Peyer's patch (tissue), 4 donors: Measurements from ENCODE around the gene RAB3A. TPM values are rescaled to one million over a fixed set of nuclear protein-coding genes. Genes with fewer than 3 reads are reported as not detected.

Experiments
- DNase-seq, 3 donors: peaks; one replicate each; pipeline ENCODE4 v3.0.0-alpha.2; 2017 to 2019
- H3K27ac ChIP-seq, 4 donors: fragments of 200-600 bp; sonication (generic); one replicate each; pipeline ENCODE4 v1.5.1; 2016 to 2019
- H3K27me3 ChIP-seq, 2 donors: fragments of 200-600 bp; sonication (generic); one replicate each; pipeline ENCODE4 v1.5.1; 2019
- H3K36me3 ChIP-seq, 3 donors: fragments of 200-600 bp; sonication (generic); one replicate each; pipeline ENCODE4 v1.5.1; 2016 to 2019
- H3K4me1 ChIP-seq, 4 donors: fragments of 200-600 bp; sonication (generic); one replicate each; pipeline ENCODE4 v1.5.1; 2016 to 2019
- H3K4me3 ChIP-seq, 4 donors: fragments of 200-600 bp; sonication (generic); 1 replicate in 3 of 4; 2 replicates in 1 of 4; pipeline ENCODE4 v1.5.1; 2016 to 2019; ENCODE audit warnings: mild to moderate bottlenecking in 1 of 4
- H3K9me3 ChIP-seq, 4 donors: fragments of 200-600 bp; sonication (generic); one replicate each; pipeline ENCODE4 v1.5.1; 2016 to 2019; ENCODE audit warnings: mild to moderate bottlenecking in 1 of 4
- CTCF ChIP-seq, 6 experiments: fragments of 450-650 bp in 4 of 6; fragments of 200-600 bp in 2 of 6; sonication (generic) in 1 of 6; IDR thresholded peaks; one replicate each; pipeline ENCODE4 v1.5.1; 2017 to 2019; ENCODE audit warnings: antibody characterized with exemption in 6 of 6, mild to moderate bottlenecking in 3 of 6, moderate library complexity in 1 of 6
- POLR2A ChIP-seq, 2 donors: fragments of 450-650 bp; IDR thresholded peaks; one replicate each; pipeline ENCODE4 v1.5.1; 2017; ENCODE audit warnings: antibody characterized with exemption in 2 of 2, mild to moderate bottlenecking in 2 of 2, moderate library complexity in 2 of 2
- total RNA-seq, 4 donors: library from RNA; depleted of rRNA; stranded (reverse); fragments of >200 nt; gene quantifications; one replicate each; pipeline ENCODE4 v1.1.0, GENCODE V29; 2016

The RAB3A gene
- total RNA-seq, 4 donors from 2014 or later, result 6.1 to 9.5 (median 8.3) TPM; not detected in 1

DNA sequence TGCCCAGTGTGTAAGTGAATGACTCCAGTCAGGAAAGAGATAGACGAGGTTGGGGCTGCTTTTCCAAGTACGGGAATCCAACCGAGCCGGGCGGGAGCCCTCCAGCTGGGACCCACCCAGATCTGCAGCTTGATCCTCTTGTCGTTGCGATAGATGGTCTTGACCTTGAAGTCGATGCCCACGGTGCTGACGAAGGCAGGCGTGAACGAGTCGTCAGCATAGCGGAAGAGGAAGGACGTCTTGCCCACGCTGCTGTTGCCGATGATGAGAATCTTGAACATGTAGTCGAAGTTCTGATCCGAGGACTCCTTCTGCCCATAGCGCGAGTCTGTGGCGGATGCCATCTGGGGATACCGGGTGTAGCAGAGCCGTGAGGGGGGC lies 1.5 kb downstream of the RAB3A start:
- Histone ChIP-seq H3K27ac (no peak overlapping the region), H3K4me1 (peaks cover 0 to 26% (median 9%) of the 10 kb centered on the region in 4 donors), H3K27me3 (no peaks in the 10 kb centered on the region), H3K9me3 (no peaks in the 10 kb centered on the region), H3K4me3 (no peak overlapping the region), H3K36me3 (peaks cover 0 to 18% (median 0%) of the 10 kb centered on the region in 3 donors)
- TF ChIP-seq POLR2A (IDR thresholded peaks at IDR 0.05), result no peak
- no peak for TF ChIP-seq CTCF (IDR thresholded peaks at IDR 0.05)
- DNase-seq, result peak in 1 of 3 donors; percentile 44

GRCh38 chr19:18198374-18198773 lies 5.5 kb downstream of the RAB3A start:
- no peaks in the 10 kb centered on the region for H3K27me3 ChIP-seq
- no peak for DNase-seq
- peaks cover 0 to 28% (median 19%) of the 10 kb centered on the region in 4 donors for H3K4me1 ChIP-seq
- H3K27ac ChIP-seq, result no peak overlapping the region
- peaks cover 0 to 33% (median 0%) of the 10 kb centered on the region in 3 donors for H3K36me3 ChIP-seq
- H3K4me3 ChIP-seq, result no peak overlapping the region
- TF ChIP-seq CTCF (IDR thresholded peaks at IDR 0.05), result no peak
- no peak for TF ChIP-seq POLR2A (IDR thresholded peaks at IDR 0.05)
- H3K9me3 ChIP-seq, result peaks cover 0 to 4% (median 0%) of the 10 kb centered on the region in 4 donors

DNA sequence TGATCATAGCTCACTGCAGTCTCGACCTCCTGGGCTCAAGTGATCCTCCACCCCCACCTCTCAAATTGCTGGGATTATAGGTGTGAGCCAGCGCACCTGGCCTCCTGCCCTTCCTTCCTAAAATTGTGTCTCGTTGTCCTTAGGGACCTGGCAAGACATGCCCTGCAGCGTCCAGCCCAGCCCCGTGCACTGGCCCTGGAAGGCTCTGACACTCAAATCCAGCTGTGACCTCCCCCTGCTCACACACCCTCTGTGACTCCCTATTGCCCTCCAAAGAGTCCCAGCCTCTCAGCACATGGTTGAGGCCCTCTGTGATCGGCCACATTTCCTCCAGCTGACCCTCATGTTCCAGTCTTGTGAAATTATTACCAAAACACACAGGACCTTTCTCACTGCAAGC lies 5.9 kb downstream of the RAB3A start:
- TF ChIP-seq CTCF (IDR thresholded peaks at IDR 0.05) (no peak), POLR2A (IDR thresholded peaks at IDR 0.05) (no peak)
- peaks cover 0 to 4% (median 0%) of the 10 kb centered on the region in 4 donors for H3K9me3 ChIP-seq
- peaks cover 0 to 24% (median 15%) of the 10 kb centered on the region in 4 donors for H3K4me1 ChIP-seq
- no peaks in the 10 kb centered on the region for H3K27me3 ChIP-seq
- peaks cover 0 to 33% (median 0%) of the 10 kb centered on the region in 3 donors for H3K36me3 ChIP-seq
- DNase-seq, result no peak
- H3K4me3 ChIP-seq, result no peak overlapping the region
- no peak overlapping the region for H3K27ac ChIP-seq

- DNase-seq, result no peak
- Histone ChIP-seq H3K27me3 (no peaks in the 10 kb centered on the region), H3K27ac (no peak overlapping the region), H3K36me3 (peaks cover 0 to 33% (median 0%) of the 10 kb centered on the region in 3 donors), H3K4me1 (peaks cover 0 to 18% (median 12%) of the 10 kb centered on the region in 4 donors), H3K4me3 (no peak overlapping the region), H3K9me3 (peaks cover 0 to 4% (median 0%) of the 10 kb centered on the region in 4 donors)
- TF ChIP-seq POLR2A (IDR thresholded peaks at IDR 0.05), result no peak
- TF ChIP-seq CTCF (IDR thresholded peaks at IDR 0.05), result no peak
Measured at GRCh38 chr19:18197306-18197705, 6.5 kb downstream of the RAB3A start.

GRCh38 chr19:18196511-18196845 lies 7.4 kb downstream of the RAB3A start:
- H3K27ac ChIP-seq, result no peak overlapping the region
- H3K4me1 ChIP-seq, result peaks cover 0 to 16% (median 12%) of the 10 kb centered on the region in 4 donors
- no peak for DNase-seq
- no peak overlapping the region for H3K4me3 ChIP-seq
- no peaks in the 10 kb centered on the region for H3K27me3 ChIP-seq
- peaks cover 0 to 33% (median 0%) of the 10 kb centered on the region in 3 donors for H3K36me3 ChIP-seq
- peaks cover 0 to 4% (median 0%) of the 10 kb centered on the region in 4 donors for H3K9me3 ChIP-seq
- TF ChIP-seq CTCF (IDR thresholded peaks at IDR 0.05), result no peak
- TF ChIP-seq POLR2A (IDR thresholded peaks at IDR 0.05), result no peak
